Measurements from ENCODE around the gene SOWAHA.
"Not testable (repeated sequence)": the region's sequence is repeated elsewhere in the genome, so short reads cannot be mapped to it uniquely, and the experiment has no call there.

SOWAHA gene

DNA sequence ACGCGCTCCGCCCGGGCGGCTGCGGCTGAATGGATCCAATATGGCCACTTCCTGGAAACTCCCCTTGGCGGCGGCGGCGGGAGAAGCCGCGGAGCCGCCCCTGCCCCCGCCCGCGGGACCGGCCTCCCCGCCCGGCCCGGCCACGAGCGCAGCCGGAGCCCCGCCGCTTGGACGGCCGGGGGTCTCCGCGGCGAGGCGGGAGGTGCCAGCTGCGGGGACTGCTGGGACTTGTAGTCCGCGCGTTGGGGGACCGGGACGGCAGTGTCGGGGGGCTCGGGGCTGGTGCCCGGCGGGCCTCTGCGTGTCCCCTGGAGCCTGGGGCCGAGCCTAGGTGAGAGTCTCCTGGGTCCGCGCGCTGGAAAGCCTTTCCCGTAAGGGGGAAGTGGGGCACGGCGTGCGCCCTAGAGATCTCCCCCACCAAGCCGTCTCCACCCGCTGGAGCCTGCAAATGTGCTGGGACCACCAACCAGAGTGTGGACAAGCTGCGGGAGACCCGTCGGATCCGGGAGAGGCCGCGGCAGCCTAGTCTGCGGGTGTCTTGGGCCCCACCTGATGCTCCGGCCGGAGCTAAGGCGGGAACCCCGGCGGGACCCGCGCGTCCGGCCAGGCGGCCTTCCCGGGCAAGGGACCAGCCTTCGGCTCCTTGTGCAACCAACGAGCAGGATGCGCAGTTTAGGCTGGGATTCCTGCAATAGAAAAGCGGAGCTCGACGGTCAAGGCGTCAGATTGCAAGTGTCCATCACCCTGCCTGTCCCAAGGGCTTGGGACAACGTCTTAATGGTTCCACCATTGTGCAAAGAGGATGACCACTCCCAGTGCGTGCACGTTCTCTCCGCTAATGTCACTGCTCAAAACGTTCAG is 35.7 kb upstream of the SOWAHA start, which contains the start of gene SEPTIN8:
Gene SEPTIN8, minus strand, starts transcription at position 31 of the 861 bp plus-strand sequence. CDS start 102 bp downstream, outside the sequence.
- peak; percentile 22 for DNase-seq (ENCODE audit: low read depth)

DNA sequence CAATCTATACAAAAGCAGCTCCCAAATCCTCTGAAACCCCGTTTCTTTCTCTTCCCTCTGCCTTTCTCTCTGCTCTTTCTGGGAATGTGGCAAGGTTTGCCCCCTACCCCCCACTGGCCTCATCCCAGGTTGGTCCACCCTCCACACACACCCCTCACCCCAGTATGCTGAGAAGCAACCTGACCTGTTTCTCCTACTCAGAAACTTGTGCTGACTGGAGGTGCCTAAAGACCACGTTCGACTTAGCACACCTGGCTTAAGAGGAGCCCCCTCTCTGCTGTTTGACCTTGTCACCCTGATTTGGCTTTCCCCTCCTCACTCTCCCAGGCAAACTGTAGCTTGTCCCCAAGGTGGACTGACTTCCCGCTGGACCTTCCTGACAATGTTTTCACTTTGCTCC is 35.0 kb upstream of the SOWAHA start:
- DNase-seq (ENCODE audit: low read depth), result no peak

DNA sequence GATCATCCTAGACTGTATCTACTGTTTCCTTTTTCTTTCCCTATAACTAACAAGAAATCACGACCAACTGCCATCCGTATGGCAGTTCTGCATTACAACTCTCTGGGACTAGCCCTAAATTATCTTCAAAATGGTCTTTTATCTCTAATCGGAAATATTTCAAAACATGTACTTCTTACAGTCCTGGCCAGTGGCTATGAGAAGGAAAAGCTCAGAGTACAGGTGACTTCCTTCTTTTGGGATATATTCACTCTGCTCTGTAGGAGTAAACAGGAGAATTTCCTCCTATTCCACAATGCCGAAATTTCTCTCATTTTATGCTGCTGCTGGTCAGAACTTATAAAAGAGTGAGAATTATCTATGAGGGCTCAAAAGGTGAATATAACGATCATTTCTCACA is 34.2 kb upstream of the SOWAHA start:
- DNase-seq (ENCODE audit: low read depth), result no peak

DNA sequence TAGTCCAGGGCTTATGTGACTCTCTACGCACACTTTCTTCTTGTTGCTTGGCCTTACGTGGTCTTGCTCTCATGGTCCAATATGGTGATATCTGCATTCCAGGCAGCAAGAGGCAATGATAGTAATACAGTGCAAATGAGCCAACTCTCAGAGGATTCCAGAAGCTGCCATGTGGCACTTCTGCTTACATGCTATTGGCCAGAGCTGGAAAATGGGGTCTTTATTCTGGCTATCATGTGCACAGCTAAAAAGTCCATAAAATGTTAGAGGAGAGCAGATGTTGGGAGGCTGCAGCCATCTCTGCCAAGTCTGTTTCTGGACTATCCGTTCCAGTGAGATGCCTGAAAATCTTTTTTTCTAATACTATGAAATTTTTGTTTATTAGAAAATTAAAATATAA is 33.1 kb upstream of the SOWAHA start:
- DNase-seq (ENCODE audit: low read depth), result no peak

DNA sequence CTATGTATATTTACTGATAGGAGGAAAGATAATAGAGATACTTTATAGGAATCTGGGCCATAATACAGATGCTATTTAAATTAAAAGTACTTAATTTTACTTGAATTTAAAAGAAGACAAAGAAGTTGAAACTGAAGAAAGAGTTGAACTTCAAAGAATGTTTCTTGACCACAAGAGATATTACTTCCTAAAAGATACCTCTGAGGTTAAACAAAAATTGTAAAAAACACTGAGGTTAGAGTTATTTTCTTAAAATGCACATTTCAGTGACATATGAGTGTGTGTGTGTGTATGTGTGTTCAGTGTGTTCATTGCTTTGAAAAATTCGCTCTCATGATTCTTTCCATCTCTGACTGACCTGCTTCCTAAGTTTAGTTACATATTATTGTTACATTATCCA is 32.5 kb upstream of the SOWAHA start:
- no peak for DNase-seq (ENCODE audit: low read depth)

DNA sequence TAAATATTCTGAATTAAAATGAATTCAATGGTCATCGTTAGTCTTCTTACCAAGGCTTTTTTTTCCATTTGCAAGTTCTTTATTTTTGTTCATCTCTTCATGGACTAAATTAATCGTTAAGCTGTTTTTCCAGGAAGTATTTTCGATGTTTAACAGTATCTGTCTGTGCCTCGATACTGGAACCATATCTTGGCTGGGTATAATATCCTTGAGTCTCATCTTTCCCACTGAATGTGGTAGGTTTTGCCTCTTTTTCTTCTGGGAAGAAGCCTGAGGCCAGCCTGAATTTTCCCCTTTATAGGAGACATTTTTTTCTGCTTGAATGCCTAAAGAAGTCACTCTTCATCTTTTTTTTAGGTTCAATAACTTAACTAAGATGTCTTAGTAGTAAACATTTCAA is 32.1 kb upstream of the SOWAHA start:
- no peak for DNase-seq (ENCODE audit: low read depth)

DNA sequence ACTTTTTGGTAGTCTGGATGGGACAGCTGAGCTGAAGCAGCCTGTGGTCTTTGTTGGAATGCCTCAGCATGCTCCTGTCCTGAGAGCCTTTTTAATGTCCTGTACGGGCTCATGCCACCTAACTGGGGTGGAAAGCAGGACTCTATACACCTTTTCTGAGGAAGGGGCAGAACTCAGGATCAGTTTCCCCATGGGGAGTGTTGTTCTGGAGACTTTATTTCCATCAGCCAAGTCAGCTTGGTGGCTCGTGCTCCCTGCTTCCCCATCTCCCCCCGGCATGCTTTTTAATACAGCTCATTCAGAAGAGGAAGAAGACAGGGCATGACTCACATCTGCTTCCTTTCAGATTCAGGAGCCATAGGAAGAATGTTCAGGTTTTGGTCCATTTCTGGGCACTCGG is 31.0 kb upstream of the SOWAHA start:
- DNase-seq (ENCODE audit: low read depth), result no peak

DNA sequence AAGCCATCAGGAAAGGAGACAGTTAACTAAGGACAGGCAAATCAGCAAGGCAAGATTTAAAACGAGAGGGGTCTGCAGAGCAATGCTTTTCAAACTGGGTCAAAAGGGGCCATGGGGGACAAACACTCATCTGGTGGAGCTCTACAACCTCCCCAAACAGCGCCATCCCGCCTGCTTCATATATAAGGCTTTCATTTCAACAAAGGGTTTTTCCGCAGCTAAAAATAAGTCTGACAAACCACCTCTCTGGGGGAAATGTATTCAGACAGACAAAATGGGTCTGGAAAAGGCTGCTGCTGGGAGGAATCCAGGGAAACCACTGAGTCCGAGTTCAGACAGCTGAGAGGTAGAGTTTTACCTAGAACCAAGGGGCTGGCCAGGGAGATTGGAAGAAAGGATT is 27.7 kb upstream of the SOWAHA start:
- DNase-seq (ENCODE audit: low read depth), result no peak

DNA sequence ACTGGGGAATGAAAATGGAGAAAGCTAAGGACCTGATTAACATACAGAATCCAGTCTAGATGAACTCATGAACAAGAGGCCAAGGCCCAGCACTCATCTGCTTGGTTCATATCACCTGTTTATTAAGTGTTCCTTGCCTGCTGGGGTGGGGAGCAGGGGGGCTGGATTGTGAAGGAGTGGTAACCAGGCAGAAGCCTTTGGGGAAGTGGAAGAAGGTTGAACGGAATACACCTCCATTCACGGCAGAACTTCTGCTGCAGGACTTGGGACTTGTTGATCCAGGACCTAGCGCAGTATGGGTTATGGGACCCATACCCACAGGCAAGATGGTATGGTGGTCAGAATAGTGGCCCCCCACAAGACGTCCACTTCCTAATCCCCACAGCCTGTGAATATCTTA is 27.2 kb upstream of the SOWAHA start:
- no peak for DNase-seq (ENCODE audit: low read depth)

DNA sequence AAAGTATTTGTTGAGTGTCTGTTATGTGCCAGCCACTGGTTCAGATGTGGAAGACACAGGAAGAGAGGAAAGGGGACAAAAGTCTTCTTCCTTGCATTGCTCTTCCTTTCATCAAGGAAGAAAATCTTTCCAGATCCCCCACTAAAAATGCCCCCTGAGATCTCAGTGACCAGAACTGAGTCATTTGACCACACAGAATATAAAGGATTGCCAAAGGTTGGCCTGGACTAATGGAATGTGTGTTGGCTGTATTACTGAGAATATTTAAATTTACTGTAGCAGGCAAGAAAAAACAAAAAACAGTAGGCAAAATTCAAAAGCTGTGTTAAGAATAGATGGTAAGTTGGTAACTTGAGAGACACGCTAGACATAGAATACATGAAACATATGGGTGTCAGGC is 26.0 kb upstream of the SOWAHA start:
- no peak for DNase-seq (ENCODE audit: low read depth)

DNA sequence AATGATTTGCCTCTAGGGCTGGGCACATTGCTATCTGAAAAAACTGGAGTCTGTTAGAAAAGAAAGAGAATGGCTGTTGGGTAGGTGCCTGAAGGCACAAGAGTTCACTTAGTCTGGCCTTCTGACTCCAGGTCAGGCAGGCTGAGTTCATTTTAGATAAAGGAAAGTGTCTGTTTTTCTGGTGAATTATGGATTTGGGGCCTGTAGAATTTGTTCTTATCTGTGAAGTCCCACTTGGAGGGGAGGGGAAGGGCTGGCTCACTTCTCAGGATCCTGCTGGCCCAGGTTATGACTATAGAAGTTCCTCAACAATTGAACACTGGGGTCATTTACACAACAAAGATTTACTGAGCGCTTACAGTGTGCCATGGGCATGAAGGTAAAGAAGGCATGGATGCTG is 24.6 kb upstream of the SOWAHA start:
- DNase-seq (ENCODE audit: low read depth), result no peak

DNA sequence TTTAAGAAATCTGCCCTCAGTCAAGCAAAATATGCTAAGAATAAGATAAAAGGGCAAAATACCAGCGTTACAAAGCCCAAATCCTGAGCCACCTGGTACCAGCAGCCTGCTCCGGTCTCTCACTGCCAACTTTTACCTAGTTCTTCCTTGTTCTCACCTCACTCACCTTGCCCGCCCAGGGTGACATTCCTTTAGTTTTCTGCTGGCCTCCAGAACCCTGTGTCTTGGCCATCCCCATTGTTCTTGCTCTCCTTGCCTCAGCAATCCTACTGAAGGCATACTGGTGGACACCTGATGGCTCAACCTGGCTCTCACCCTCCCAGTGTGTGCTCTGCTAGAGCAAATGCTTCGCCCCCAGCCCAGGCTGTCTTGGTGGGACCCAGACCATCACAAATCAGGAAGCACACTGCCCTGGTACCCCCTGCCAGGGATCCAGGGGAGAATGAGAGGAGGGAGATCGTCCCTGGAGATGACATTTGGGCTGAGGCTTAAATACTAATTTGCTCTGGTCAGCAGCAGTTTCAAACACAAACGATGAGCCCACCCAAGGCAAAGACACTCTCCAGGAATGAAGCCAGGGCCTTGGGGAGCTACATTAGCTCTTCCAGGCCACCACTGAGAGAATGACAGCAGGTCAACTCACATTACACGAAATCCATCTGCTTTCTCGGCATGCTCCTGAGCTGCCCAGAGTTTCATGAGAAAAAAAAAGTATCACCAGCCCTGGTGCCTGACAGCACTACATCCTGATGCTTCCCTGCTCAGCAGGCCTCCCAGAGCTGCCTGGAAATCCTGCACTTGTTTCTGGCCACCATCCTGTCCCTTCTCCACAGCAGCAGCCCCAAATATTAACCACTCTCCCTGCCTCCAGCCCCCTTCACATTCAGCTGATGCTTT is 23.9 kb upstream of the SOWAHA start:
- DNase-seq (ENCODE audit: low read depth), result no peak

DNA sequence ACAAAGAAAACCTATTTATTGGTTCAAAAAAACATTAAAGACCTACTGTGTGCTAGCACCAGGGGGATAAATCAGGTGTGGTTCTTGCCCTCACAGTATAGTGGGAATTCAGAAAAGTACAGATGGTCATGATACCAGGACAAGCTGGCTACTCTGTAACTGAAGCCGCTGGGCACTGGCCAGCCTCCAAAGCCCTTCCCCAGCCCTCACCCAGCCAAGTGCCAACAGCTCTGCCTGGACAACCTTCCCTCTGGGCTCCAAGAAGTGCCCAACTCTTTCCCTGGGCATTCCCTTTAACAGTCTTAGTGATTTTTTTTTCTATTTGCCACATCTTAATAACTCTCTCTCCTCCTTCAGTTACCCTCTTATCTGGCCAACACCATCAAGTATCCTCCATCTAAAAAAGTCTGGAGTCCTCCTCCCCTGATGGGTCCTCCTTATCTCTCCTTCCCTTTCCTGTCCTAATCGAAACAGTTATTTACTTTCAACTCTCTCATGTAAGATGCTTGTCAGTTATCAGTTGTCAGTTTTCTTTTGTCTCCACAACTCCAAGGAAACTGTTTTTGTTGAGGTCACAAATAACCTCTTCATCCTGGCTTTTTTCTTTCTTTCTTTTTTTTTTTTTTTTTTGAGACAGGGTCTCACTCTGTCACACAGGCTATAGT is 22.8 kb upstream of the SOWAHA start:
- DNase-seq (ENCODE audit: low read depth), result no peak

DNA sequence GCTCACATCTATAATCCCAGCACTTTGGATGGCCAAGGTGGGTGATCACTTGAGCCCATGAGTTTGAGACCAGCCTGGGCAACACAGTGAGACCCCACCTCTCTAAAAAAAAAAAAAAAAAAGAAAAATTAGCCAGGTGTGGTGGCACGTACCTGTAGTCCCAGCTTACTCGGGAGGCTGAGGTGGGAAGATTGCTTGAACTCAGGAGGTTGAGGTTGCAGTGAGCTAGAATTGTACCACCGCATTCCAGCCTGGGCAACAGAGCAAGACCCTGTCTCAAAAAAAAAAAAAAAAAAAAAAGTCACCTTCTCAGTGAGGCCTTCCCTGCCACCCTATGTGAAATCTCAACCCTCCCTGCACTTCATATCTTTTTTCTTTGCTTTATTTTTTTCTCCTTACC is 22.1 kb upstream of the SOWAHA start:
- no peak for DNase-seq (ENCODE audit: low read depth)

DNA sequence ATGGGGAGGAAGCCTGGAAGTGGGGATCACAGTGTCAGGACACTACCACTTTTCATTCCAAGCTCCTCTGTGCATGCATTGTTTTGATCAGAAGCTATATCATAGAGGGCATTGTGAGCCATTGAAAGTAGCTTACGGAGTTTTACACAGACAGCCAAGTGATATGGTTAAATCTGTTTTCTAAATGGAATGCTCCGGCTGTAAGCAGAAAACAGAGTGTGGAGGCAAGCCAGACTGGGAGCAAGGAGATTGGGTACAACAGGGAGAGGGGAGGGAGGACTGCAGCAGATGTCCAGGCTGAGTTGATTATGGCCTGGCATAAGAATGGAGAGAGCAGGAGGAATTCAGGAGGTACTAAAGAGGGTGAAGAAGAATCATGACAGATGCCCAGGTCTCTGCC is 15.5 kb upstream of the SOWAHA start:
- DNase-seq (ENCODE audit: low read depth), result no peak

DNA sequence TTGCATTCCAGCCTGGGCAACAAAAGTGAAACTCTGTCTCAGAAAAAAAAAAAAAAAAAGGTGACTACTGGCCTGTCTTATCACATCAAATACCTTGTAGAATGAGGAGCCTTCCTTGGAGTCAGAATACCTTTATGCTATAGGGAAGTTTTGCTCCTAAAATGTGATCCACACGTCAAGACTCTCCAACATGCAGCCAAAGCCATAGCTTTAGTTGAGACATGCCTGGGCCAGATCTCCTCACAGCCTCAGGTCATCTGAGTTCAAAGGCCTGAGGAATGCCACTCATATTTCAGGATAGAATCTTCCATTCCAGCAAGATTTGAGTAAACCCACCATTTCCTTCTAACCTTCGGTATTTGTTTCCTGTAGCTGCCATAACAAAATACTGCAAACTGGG is 13.7 kb upstream of the SOWAHA start:
- no peak for DNase-seq (ENCODE audit: low read depth)

DNA sequence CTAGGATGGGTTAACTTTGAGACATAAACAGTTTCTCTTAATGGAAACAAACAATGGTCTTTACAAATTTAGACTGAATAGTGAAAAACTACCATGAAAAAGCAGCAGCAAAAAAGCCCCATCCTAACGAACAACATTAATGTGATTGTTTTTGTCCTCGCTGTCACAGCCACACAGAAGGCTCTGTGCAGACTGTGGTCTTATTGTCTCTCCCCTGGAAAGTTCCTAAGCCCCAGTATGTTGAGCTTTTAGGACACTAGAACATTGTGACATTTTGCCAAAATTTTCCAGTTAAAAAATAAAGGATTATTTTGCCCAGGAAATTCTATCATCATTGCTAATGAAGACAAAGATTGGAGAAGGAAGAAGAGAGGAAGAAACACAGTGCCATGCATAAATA is 12.6 kb upstream of the SOWAHA start:
- no peak for DNase-seq (ENCODE audit: low read depth)

DNA sequence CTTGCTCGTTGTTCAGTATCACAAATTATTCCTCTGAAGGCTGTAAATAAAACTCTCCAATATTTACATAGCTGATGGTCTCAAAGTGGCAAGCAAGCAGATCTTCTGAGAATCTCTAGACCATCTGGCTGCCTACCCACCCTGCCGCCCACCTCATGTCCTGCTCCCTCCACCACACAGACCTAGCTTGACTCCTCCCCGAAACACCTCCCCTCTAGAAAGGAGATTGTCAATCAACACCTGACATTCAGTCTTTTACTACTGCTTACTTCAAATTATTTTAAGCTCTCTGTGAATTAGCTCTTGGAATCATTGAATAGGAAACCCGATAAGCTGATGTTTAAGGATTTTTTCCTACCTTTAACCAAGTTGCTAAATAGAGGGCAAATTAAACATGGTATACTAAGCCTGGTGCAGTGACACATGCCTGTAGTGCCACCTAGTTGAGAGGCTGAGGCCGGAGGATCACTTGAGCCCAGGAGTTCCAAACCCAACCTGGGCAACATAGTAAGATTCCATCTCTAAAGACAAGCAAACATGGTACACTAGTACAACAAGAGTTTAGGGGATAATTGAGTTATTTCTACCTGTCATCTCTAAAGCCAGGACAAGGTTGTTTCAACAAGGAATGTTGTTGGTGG is 10.9 kb upstream of the SOWAHA start:
- DNase-seq (ENCODE audit: low read depth), result no peak

DNA sequence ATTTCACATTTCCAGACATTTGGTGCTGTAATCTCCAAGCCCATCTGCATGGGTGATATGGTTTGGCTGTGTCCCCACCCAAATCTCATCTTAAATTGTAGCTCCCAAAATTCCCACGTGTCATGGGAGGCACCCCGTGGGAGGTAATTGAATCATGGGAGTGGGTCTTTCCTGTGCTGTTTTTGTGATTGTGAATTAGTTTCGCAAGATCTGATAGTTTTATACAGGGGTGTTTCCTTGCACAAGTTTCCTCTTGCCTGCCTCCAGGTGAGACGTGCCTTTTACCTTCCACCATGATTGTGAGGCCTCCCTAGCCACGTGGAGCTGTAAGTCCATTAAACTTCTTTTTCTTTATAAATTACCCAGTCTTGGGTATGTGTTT is 10.4 kb upstream of the SOWAHA start:
- DNase-seq (ENCODE audit: low read depth), result not testable (repeated sequence)

DNA sequence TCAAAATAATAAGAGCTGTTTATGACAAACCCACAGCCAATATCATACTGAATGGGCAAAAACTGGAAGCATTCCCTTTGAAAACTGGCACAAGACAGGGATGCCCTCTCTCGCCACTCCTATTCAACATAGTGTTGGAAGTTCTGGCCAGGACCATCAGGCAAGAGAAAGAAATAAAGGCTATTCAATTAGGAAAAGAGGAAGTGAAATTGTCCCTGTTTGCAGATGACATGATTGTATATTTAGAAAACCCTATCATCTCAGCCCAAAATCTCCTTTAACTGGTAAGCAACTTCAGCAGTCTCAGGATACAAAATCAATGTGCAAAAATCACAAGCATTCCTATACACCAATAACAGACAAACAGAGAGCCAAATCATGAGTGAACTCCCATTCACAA is 8.9 kb upstream of the SOWAHA start:
- not testable (repeated sequence) for DNase-seq (ENCODE audit: low read depth)

DNA sequence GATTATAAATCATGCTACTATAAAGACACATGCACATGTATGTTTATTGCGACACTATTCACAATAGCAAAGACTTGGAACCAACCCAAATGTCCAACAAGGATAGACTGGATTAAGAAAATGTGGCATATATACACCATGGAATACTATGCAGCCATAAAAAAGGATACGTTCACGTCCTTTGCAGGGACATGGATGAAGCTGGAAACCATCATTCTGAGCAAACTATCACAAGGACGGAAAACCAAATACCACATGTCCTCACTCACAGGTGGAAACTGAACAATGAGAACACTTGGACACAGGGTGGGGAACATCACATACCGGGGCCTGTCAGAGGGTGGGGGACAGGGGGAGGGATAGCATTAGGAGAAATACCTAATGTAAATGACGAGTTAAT is 7.2 kb upstream of the SOWAHA start:
- not testable (repeated sequence) for DNase-seq (ENCODE audit: low read depth)

DNA sequence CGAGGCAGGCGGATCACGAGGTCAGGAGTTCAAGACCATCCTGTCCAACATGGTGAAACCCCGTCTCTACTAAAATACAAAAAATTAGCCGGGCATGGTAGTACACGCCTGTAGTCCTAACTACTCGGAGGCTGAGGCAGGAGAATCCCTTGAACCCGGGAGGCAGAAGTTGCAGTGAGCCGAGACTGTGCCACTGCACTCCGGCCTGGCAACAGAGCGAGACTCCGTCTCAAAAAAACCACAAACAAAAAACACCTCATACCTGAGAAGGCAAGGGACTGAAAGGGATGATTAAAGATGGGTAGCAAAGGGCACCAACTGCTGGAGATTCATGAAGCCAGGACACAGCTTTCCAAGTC is 6.3 kb upstream of the SOWAHA start:
- DNase-seq (ENCODE audit: low read depth), result not testable (repeated sequence)
